ENCODE data around the gene MAD1L1.
A peak's percentile ranks its signal among the peaks of the same experiment; 100 is the strongest.

The MAD1L1 gene

DNA sequence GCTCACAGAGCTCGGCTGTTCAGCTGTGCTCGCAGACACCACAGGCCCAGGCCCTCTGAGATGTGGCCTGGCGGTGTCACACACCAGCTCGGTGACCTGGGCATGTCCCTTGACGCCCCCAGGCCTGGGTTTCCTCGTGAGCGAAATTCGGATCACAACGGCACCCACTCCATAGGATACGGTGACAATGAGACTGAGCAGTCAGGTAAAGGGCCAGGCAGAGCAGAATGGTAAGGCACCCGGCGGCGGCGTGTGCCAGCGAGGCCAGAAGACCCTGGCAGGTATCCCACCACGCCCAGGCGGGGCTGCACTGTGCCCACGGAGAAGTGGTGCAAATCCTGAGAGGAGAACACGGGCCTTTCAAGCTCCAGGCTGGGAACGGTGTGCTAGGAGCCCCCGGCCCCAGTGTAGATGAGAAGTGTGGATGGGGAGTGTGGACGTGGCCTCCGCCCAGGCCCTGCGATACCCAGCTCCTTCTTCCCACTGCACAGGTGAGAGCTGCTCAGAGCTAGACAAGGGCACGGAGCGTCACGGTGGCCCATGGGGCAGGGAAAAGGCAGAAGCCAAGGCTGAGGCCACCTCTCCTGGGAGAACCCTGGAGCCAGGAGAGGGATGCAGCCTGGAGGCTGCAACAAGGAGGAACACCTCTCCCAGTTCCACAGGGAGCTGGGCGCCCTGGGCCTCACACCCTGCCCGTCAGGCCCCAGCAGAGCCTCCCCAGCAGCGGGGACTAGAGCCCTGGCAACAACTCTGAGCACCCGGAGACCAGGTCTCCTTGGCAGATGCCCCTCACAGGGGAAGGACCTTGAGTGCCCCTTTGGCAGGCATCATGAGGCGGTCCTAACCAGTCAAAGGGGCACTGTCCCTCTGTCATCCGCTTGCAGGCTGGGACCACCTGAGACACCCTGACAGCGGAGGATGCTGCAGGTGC lies 219.1 kb downstream of the MAD1L1 start:
- DNase-seq (ENCODE audit: low spot score), result no peak

- DNase-seq (ENCODE audit: low spot score), result peak; percentile 69
These were observed 219.8 kb downstream of the MAD1L1 start for GRCh38 chr7:2012981-2013380.

DNA sequence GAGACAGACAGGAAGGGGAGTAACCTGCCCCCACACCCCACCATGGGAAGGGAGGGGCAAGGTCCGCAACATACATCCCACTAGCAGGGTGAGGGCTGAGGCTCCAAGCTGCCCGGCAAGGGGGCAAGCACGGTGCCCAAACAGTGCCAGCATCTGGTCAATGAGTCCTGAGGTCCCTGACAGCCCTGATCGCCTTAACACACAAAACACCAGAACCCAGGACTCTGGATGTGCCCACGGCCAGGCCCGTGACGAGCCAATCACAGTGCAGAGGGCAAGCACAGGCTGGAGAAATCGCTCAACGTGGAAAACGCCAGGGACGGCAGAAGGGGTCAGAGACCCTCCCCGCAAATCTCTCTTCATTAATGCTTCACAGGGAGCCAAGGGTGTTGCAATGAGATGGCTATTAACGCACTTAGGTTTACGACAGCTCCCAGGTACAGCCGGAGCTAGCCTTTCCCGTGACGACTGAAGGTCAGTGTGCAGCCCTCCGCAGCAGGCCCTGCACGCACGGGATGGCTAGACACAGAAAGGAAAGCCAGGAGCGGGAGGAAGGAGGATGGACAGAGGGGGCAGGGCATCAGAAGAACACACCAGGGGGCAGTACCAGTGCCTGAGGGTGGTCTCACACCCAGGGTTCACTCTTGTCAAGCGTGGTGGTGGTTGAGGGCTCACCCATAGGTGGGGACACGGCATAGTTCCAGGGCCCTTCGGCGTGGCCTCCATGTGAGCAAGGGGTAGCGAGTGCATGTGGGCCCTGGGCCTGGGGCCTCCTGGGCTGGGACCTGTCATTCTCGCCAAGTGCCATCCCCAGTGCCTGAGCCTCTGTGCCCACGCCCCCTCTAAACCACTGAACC lies 220.5 kb downstream of the MAD1L1 start:
- DNase-seq (ENCODE audit: low spot score), result no peak

DNA sequence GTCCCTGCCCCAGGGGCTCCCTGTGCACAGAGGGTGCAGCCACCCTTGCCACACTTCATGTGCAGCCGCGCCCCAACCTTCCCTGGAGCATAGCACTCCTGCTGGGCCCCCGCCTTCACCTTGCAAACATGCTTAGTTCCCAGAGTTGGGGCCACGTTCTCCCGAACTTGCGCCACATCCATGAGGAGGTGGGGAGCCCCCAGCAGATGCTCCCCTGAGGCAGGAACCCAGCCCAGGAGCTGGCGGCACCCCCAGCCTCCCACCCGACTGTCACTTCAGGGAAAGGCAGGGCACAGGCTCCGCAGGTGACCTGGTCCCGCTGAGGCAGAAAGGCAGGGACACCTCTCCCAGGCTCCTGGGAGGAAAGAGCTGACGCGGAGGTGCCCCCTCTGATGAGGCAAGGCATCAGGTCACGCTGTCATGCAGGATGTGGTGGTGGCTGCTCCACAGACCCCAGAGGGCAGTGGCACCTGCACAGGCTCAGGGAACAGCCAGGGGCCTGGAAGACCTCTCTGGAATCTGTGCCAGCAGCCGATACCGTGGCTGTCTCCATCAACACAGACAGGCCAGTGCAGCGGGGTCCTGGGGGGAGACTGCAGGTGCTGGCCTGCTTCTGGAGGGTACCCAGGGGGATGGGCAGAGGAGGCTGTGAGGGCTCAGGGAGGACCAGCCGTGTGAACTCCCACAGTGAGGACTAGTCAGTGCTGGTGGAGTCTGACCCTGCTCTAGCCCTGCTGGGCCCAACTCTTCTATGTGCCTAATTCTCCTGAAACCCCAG lies 221.3 kb downstream of the MAD1L1 start:
- no peak for DNase-seq (ENCODE audit: low spot score)

DNA sequence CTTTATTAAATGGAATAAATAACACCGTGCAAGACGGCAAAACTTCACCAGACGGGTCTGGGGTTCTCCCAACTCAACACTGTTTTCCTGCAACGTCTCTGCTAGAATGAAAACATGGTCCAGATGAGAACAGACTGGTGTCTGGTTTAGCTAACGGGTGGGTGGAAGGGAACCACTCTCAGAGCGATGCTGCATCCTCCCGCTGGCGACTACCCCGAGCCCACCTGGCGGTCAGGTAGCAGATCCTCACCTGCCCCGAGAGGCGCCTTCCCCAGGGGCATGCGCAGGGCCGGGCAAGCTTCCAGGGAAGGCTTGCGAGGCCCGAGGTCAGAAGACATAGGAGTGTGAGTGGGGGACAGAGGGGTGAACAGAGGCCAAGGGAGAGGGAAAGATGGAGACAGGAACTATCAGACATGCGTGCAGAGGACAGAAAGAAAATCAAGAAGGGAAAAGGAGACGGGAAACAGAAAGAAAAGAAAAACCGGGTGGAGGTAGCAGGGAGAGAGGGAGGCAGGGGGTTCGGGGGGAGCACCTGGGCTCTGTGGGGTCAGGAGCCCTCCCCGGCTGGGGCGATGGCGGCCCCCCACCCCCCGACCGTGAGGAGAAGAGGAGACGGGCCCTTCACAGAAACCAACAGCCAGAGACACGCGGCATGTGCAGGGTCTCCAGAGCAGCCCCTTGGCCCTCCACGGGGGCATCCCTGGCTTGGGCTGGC lies 222.0 kb downstream of the MAD1L1 start:
- DNase-seq (ENCODE audit: low spot score), result no peak

DNA sequence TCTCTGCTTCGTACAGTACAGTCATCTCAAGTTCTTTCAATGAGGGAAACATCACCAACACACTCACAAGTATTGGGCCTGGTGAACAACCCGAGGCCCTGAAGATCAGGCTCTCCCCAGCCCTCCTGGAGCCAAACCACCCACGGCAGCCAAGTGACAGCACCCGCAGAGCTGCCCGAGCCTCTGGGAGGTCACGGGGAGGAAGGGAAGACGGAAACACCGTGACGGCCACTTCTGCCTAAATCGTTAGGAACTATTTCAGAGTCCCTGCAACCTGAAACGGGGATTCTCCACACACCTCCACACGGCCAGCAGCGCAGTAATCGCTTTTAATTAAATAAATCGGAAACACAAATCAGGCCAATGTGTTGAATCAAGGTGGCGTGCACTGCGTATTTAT lies 222.6 kb downstream of the MAD1L1 start:
- no peak for DNase-seq (ENCODE audit: low spot score)

DNA sequence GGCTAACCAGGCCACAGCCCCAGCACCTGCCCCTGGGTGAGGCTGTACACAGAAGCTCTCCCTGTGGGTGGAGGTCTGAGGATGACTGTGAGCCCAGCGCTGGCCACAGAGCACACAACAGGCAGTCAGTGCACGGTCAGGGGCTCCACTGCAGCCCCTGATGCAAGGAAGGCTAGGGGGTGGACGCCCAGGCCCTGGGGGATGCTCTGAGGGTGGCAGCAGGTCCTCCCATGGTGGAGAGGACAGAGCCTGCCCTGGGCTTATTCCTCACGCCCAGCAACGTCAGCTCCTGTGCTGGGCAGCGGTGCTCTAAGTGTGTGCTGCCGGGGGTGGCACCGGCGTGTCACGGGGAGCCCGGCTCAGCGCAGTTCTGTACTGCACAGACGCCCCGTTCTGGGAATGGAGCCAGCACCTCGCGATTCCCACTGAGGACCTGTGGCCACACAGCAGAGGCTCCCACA lies 223.2 kb downstream of the MAD1L1 start:
- DNase-seq (ENCODE audit: low spot score), result peak; percentile 66

GRCh38 chr7:2008936-2009540 lies 223.7 kb downstream of the MAD1L1 start:
- DNase-seq (ENCODE audit: low spot score), result no peak

GRCh38 chr7:2008101-2008935 lies 224.4 kb downstream of the MAD1L1 start:
- DNase-seq (ENCODE audit: low spot score), result no peak

GRCh38 chr7:2007551-2007950 lies 225.2 kb downstream of the MAD1L1 start:
- DNase-seq (ENCODE audit: low spot score), result no peak

GRCh38 chr7:2006921-2007381 lies 225.8 kb downstream of the MAD1L1 start:
- no peak for DNase-seq (ENCODE audit: low spot score)

DNA sequence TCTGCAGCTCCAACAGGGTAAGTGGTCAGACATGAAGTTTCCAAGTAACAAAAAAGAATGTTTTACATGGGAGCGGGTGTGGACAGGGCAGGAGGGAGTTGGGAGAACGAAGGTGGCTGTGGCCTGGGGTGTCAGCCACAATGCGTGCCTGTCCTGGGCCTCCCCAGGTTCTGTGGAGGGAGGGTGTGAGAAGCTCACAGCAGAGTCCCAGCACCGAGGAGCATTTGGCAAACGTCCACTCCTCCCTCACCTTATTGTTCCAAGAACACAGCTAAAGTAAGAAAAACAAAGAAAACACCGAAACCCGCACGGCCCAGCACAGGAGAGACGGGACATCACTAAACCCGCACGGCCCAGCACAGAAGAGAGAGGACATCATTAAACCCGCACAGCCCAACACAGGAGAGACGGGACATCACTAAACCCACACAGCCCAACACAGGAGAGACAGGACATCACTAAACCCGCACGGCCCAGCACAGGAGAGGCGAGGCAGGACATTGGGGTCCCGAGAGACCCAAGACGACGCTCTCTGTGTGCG lies 226.4 kb downstream of the MAD1L1 start:
- no peak for DNase-seq (ENCODE audit: low spot score)

GRCh38 chr7:2005786-2006185 lies 227.0 kb downstream of the MAD1L1 start:
- no peak for DNase-seq (ENCODE audit: low spot score)

GRCh38 chr7:2004841-2005725 lies 227.7 kb downstream of the MAD1L1 start:
- no peak for DNase-seq (ENCODE audit: low spot score)

DNA sequence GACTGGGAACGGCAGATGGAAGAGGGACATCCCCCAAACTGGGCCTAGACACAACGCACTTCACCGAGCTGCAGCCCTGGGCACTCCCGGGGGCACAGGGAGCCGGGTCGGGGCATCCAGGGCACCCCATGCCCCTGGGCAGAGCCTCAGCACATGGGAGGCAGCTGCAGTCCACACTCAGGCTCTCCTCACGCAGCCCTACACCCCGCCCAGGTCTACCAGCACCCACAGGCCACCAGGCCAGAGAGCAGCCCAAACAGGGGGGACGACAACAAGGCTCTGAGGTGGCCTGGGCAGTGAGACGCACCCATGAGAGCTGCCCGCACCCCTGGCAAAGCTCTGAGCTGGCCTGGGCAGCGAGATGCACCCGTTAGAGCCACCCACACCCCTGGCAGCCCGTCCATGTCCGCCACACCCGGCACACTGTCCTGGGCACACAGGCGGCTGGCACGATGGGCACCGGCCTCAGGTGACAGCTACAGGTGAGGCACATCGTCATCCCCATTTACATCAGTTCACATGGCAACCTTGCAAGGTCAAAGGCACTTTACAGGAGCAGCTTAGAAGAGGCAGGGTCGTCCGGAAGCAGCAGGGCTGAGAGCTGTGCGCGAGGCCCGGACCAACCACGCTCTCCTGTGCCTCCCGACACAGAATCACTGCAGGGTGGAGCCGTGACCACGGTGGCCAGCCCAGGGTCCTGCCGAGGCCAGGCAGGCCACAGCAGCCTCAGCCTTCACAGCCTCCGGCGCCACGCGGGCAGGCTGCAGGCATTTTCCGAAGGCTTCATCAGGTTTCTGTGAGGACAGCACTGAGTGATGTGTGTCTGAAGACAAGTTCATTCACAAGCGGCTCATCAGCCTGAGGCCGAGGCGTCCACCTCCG lies 228.6 kb downstream of the MAD1L1 start:
- no peak for DNase-seq (ENCODE audit: low spot score)

DNA sequence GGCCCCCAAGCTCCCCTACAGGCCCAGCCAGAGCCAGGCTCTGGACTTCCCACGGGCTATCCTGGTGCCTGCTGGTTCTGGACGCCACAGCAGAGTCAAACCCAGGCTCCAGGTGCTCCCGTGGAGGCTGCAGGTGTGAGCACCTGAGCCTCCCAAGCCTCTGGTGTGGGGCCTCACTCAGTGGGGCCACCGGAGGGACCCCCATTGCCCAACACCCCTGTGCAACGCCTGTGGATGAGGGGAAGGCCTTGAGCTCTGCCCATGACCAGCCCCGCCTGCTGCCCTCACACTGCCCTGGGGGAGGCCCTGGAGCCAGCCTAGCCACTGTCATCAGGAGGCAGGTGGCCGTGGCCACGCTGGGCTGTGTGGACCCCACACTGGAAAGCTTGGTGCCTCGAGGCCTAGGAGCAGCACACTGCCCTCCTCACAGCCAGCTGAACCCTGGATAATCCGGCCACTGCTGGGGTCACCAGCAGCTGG lies 229.3 kb downstream of the MAD1L1 start:
- no peak for DNase-seq (ENCODE audit: low spot score)
